Liver (tissue), 9 donors: ENCODE results near the gene BMP7. TPM values are rescaled to one million over a fixed set of nuclear protein-coding genes. Genes with fewer than 3 reads are reported as not detected.

ENCODE experiments used
- DNase-seq: peaks from one replicate; pipeline ENCODE4 v3.0.0-alpha.2; 2017; ENCODE audit warnings: low spot score
- H3K27ac ChIP-seq, 2 donors: one replicate each; pipeline ENCODE4 v1.7.0; 2013; ENCODE audit warnings: inconsistent platforms in 2 of 2, low read length in 2 of 2, control low read depth in 1 of 2, low read depth in 1 of 2, mild to moderate bottlenecking in 1 of 2
- H3K27me3 ChIP-seq, 4 donors: one replicate each; pipeline versions ENCODE4 v1.6.1 to v1.7.0; 2013; ENCODE audit warnings: low read length in 3 of 4, inconsistent platforms in 1 of 4, mild to moderate bottlenecking in 1 of 4, moderate library complexity in 1 of 4; ENCODE audit not compliant: control insufficient read depth in 4 of 4, insufficient read depth in 4 of 4
- H3K36me3 ChIP-seq, 4 donors: one replicate each; pipeline versions ENCODE4 v1.6.1 to v1.7.0; 2013; ENCODE audit warnings: low read length in 3 of 4, mild to moderate bottlenecking in 3 of 4, low read depth in 1 of 4, moderate library complexity in 1 of 4; ENCODE audit not compliant: control insufficient read depth in 4 of 4, insufficient read depth in 3 of 4
- H3K4me1 ChIP-seq, 4 donors: one replicate each; pipeline versions ENCODE4 v1.6.1 to v1.7.0; 2013; ENCODE audit warnings: low read length in 3 of 4, mild to moderate bottlenecking in 3 of 4, moderate library complexity in 1 of 4; ENCODE audit not compliant: control insufficient read depth in 4 of 4, insufficient read depth in 4 of 4
- H3K4me3 ChIP-seq, 3 donors: one replicate each; pipeline versions ENCODE4 v1.6.1 to v1.7.0; 2013; ENCODE audit warnings: low read length in 3 of 3, control low read depth in 1 of 3, low read depth in 1 of 3, mild to moderate bottlenecking in 1 of 3
- H3K9ac ChIP-seq, 2 donors: one replicate each; pipeline ENCODE4 v1.7.0; 2013; ENCODE audit warnings: low read length in 2 of 2, mild to moderate bottlenecking in 2 of 2, moderate library complexity in 2 of 2, control low read depth in 1 of 2, low read depth in 1 of 2
- H3K9me3 ChIP-seq, 4 donors: one replicate each; pipeline versions ENCODE4 v1.6.1 to v1.7.0; 2013; ENCODE audit warnings: low read length in 3 of 4; ENCODE audit not compliant: control insufficient read depth in 4 of 4
- ATF3 ChIP-seq: IDR thresholded peaks from 2 replicates; pipeline ENCODE4 v1.6.1; 2016; ENCODE audit warnings: antibody characterized with exemption
- EGR1 ChIP-seq, 2 donors: IDR thresholded peaks; 2 replicates each; pipeline ENCODE4 v1.6.1; 2016 to 2018; ENCODE audit warnings: antibody characterized with exemption in 2 of 2, low read depth in 2 of 2
- FOXA1 ChIP-seq: IDR thresholded peaks from 2 replicates; pipeline ENCODE4 v1.6.1; 2016; ENCODE audit warnings: antibody characterized with exemption
- FOXA2 ChIP-seq: IDR thresholded peaks from 2 replicates; pipeline ENCODE4 v1.6.1; 2016; ENCODE audit warnings: antibody characterized with exemption
- GABPA ChIP-seq, 2 donors: IDR thresholded peaks in 1 of 2; conservative IDR thresholded peaks in 1 of 2; 2 replicates each; pipeline ENCODE4 v1.6.1; 2016; ENCODE audit warnings: antibody characterized with exemption in 2 of 2, mild to moderate bottlenecking in 1 of 2, moderate library complexity in 1 of 2
- HNF4A ChIP-seq, 2 donors: conservative IDR thresholded peaks; 2 replicates each; pipeline ENCODE4 v1.6.1; 2016; ENCODE audit warnings: antibody characterized with exemption in 2 of 2, mild to moderate bottlenecking in 2 of 2
- HNF4G ChIP-seq: IDR thresholded peaks from 2 replicates; pipeline ENCODE4 v1.6.1; 2016; ENCODE audit warnings: antibody characterized with exemption
- JUND ChIP-seq, 2 donors: IDR thresholded peaks; 2 replicates each; pipeline ENCODE4 v1.6.1; 2016; ENCODE audit warnings: antibody characterized with exemption in 2 of 2
- NR2F2 ChIP-seq: IDR thresholded peaks from 2 replicates; pipeline ENCODE4 v1.6.1; 2016; ENCODE audit warnings: antibody characterized with exemption
- RAD21 ChIP-seq, 2 donors: IDR thresholded peaks; 2 replicates each; pipeline ENCODE4 v1.6.1; 2016; ENCODE audit warnings: antibody characterized with exemption in 2 of 2, mild to moderate bottlenecking in 2 of 2
- RXRA ChIP-seq, 2 donors: IDR thresholded peaks; 2 replicates each; pipeline ENCODE4 v1.6.1; 2017 to 2018; ENCODE audit warnings: antibody characterized with exemption in 2 of 2, mild to moderate bottlenecking in 1 of 2
- SP1 ChIP-seq: IDR thresholded peaks from 2 replicates; pipeline ENCODE4 v1.6.1; 2018; ENCODE audit warnings: antibody characterized with exemption, mild to moderate bottlenecking
- TAF1 ChIP-seq: conservative IDR thresholded peaks from 2 replicates; pipeline ENCODE4 v1.6.1; 2016; ENCODE audit warnings: antibody characterized with exemption, mild to moderate bottlenecking
- YY1 ChIP-seq: IDR thresholded peaks from 2 replicates; pipeline ENCODE4 v1.6.1; 2016; ENCODE audit warnings: antibody characterized with exemption, mild to moderate bottlenecking
- ZBTB33 ChIP-seq: IDR thresholded peaks from 2 replicates; pipeline ENCODE4 v1.6.1; 2016; ENCODE audit warnings: antibody characterized with exemption
- WGBS: extraction: QIAGEN DNeasy Blood & Tissue Kit; methylation state at CpG from one replicate; pipeline ENCODE4 v1.1.7; 2013; 5-methylcytosine and 5-hydroxymethylcytosine counted together
- polyA plus RNA-seq, 2 donors: library from polyadenylated mRNA; stranded (reverse) in 1 of 2; unstranded in 1 of 2; fragments of 200-250 nt in 1 of 2; fragments of >200 nt in 1 of 2; fragmentation: Nextera tagmentation in 1 of 2; extraction: Ambion mirVana in 1 of 2; gene quantifications; one replicate each; pipeline versions ENCODE4 v1.2.1 to v1.2.3, GENCODE V29; 2013 to 2015
- total RNA-seq, 2 donors: library from RNA; depleted of rRNA; stranded (reverse); fragments of >200 nt; gene quantifications; one replicate each; pipeline ENCODE4 v1.2.3, GENCODE V29; 2014
- TF ChIP-seq, protein P1 (sequence below): fragments of 150-350 bp; IDR thresholded peaks from 2 replicates; pipeline ENCODE4 v1.5.1; 2017; ENCODE audit warnings: improper control_type of control experiment, low read depth, low read length; ENCODE audit not compliant: missing input control
- TF ChIP-seq, protein P2 (sequence below): IDR thresholded peaks from 2 replicates; pipeline ENCODE4 v1.6.1; 2016; ENCODE audit warnings: antibody characterized with exemption
- TF ChIP-seq, protein P3 (sequence below): IDR thresholded peaks from 2 replicates; pipeline ENCODE4 v1.6.1; 2016; ENCODE audit warnings: antibody characterized with exemption, mild to moderate bottlenecking
- donor health status: healthy.
- donor health status: healthy.
- donor health status: healthy.
- donor health status: healthy.
- donor health status: healthy.

BMP7 gene
- total and polyA plus RNA-seq, 4 donors, result not detected

GRCh38 chr20:57129303-57129702, 137.1 kb downstream of the BMP7 start:
- Histone ChIP-seq H3K9ac (no peak overlapping the region), H3K4me1 (peaks cover 0 to 11% (median 3%) of the 10 kb centered on the region in 4 donors), H3K4me3 (no peak overlapping the region), H3K36me3 (no peaks in the 10 kb centered on the region), H3K9me3 (no peaks in the 10 kb centered on the region), H3K27me3 (no peaks in the 10 kb centered on the region), H3K27ac (no peak overlapping the region)
- WGBS, result 97% methylated on average over 10 of the region's 10 CpGs
- TF ChIP-seq RXRA (IDR thresholded peaks at IDR 0.05) (no peak), SP1 (no peak), FOXA1 (no peak), TAF1 (no peak), NR2F2 (no peak), FOXA2 (no peak)
- DNase-seq, result no peak

GRCh38 chr20:57128044-57128757, 138.2 kb downstream of the BMP7 start:
- Histone ChIP-seq H3K36me3 (no peaks in the 10 kb centered on the region), H3K4me1 (peaks cover 0 to 11% (median 3%) of the 10 kb centered on the region in 4 donors), H3K27me3 (no peaks in the 10 kb centered on the region), H3K4me3 (no peak overlapping the region), H3K27ac (no peak overlapping the region), H3K9ac (no peak overlapping the region), H3K9me3 (no peaks in the 10 kb centered on the region)
- TF ChIP-seq, protein P1, sequence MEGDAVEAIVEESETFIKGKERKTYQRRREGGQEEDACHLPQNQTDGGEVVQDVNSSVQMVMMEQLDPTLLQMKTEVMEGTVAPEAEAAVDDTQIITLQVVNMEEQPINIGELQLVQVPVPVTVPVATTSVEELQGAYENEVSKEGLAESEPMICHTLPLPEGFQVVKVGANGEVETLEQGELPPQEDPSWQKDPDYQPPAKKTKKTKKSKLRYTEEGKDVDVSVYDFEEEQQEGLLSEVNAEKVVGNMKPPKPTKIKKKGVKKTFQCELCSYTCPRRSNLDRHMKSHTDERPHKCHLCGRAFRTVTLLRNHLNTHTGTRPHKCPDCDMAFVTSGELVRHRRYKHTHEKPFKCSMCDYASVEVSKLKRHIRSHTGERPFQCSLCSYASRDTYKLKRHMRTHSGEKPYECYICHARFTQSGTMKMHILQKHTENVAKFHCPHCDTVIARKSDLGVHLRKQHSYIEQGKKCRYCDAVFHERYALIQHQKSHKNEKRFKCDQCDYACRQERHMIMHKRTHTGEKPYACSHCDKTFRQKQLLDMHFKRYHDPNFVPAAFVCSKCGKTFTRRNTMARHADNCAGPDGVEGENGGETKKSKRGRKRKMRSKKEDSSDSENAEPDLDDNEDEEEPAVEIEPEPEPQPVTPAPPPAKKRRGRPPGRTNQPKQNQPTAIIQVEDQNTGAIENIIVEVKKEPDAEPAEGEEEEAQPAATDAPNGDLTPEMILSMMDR, result no peak
- 79% methylated on average over 15 of the region's 15 CpGs for WGBS
- DNase-seq, result no peak

DNA sequence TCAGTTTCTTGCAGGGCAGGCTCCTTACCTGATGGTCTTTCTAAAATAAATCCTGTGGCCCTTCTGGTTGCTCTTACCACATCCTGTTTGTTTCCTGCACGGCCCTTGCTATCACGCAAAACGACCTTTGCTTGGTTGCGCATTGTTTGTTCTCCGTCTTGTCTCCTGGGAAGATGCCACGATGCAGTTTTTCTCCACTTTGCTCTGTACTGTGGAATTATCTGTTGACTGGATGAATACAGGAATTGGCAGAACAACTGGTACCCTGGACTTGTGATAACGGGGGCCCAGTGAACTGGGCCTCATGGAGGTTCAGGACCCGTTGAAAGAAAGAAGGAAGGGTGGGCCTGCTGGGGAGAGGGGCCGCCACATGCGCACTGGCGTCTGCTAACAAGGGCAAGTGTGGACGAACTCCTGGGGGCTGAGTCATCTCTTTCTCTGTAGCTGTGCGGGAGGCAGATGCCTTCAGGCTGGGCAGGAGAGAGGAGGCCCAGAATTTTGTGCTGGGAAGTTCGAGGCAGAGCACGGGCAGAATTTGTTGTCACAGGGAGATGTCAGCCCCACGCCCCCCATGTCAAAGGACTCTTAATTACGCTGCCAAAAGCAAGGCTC, 139.9 kb downstream of the BMP7 start:
- no peak overlapping the region for H3K9ac ChIP-seq
- no peak overlapping the region for H3K27ac ChIP-seq
- peaks cover 0 to 11% (median 3%) of the 10 kb centered on the region in 4 donors for H3K4me1 ChIP-seq
- DNase-seq, result no peak
- H3K27me3 ChIP-seq, result no peaks in the 10 kb centered on the region
- H3K9me3 ChIP-seq, result no peaks in the 10 kb centered on the region
- WGBS, result 70% methylated on average over 17 of the region's 17 CpGs
- no peak overlapping the region for H3K4me3 ChIP-seq
- H3K36me3 ChIP-seq, result no peaks in the 10 kb centered on the region
- TF ChIP-seq SP1 (no peak), EGR1 (IDR thresholded peaks at IDR 0.05; ENCODE audit: low read depth in 2 of 2) (no peak), RXRA (IDR thresholded peaks at IDR 0.05) (no peak), NR2F2 (no peak), JUND (IDR thresholded peaks at IDR 0.05) (no peak), ZBTB33 (no peak), HNF4A (conservative IDR thresholded peaks at IDR 0.05) (no peak), YY1 (no peak), TAF1 (no peak), GABPA (IDR thresholded peaks at IDR 0.05 in 1 of 2, conservative IDR thresholded peaks at IDR 0.05 in 1 of 2) (no peak), HNF4G (no peak), RAD21 (IDR thresholded peaks at IDR 0.05) (no peak), ATF3 (no peak), FOXA2 (no peak)
- TF ChIP-seq, protein P2, sequence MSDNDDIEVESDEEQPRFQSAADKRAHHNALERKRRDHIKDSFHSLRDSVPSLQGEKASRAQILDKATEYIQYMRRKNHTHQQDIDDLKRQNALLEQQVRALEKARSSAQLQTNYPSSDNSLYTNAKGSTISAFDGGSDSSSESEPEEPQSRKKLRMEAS, result no peak
- TF ChIP-seq, protein P3, sequence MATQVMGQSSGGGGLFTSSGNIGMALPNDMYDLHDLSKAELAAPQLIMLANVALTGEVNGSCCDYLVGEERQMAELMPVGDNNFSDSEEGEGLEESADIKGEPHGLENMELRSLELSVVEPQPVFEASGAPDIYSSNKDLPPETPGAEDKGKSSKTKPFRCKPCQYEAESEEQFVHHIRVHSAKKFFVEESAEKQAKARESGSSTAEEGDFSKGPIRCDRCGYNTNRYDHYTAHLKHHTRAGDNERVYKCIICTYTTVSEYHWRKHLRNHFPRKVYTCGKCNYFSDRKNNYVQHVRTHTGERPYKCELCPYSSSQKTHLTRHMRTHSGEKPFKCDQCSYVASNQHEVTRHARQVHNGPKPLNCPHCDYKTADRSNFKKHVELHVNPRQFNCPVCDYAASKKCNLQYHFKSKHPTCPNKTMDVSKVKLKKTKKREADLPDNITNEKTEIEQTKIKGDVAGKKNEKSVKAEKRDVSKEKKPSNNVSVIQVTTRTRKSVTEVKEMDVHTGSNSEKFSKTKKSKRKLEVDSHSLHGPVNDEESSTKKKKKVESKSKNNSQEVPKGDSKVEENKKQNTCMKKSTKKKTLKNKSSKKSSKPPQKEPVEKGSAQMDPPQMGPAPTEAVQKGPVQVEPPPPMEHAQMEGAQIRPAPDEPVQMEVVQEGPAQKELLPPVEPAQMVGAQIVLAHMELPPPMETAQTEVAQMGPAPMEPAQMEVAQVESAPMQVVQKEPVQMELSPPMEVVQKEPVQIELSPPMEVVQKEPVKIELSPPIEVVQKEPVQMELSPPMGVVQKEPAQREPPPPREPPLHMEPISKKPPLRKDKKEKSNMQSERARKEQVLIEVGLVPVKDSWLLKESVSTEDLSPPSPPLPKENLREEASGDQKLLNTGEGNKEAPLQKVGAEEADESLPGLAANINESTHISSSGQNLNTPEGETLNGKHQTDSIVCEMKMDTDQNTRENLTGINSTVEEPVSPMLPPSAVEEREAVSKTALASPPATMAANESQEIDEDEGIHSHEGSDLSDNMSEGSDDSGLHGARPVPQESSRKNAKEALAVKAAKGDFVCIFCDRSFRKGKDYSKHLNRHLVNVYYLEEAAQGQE, result no peak
